GM18508 (cell line): ENCODE results near the gene DCUN1D2.

ENCODE experiments used
- ATAC-seq: cut with Tn5 transposase; IDR thresholded peaks from one replicate; pipeline ENCODE4 v1.9.1; 2021; ENCODE audit warnings: moderate number of reproducible peaks; ENCODE audit not compliant: insufficient read depth, unreplicated experiment

The DCUN1D2 gene

GRCh38 chr13:113413898-113414282, 76.6 kb downstream of the DCUN1D2 start:
- no peak for ATAC-seq

GRCh38 chr13:113413178-113413897, 77.2 kb downstream of the DCUN1D2 start:
- no peak for ATAC-seq

DNA sequence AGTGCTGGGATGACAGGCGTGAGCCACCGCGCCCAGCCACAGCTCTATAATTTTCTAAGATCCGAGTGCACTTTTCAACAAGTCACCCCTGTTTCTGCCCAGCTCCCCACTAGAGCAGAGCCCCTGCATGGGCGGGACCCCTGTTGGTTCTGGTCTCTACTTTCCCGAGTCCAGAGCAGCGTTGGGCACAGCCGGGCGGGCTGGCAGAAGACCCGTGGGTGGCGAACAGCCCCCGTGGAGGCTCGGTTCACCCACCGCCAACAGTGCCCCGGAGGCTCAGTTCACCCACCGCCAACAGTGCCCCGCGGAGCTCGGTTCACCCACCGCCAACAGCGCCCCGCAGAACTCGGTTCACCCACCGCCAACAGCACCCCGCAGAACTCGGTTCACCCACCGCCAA, 78.1 kb downstream of the DCUN1D2 start:
- ATAC-seq: no peak

- no peak for ATAC-seq
Measured at GRCh38 chr13:113411216-113412023, 79.1 kb downstream of the DCUN1D2 start.

DNA sequence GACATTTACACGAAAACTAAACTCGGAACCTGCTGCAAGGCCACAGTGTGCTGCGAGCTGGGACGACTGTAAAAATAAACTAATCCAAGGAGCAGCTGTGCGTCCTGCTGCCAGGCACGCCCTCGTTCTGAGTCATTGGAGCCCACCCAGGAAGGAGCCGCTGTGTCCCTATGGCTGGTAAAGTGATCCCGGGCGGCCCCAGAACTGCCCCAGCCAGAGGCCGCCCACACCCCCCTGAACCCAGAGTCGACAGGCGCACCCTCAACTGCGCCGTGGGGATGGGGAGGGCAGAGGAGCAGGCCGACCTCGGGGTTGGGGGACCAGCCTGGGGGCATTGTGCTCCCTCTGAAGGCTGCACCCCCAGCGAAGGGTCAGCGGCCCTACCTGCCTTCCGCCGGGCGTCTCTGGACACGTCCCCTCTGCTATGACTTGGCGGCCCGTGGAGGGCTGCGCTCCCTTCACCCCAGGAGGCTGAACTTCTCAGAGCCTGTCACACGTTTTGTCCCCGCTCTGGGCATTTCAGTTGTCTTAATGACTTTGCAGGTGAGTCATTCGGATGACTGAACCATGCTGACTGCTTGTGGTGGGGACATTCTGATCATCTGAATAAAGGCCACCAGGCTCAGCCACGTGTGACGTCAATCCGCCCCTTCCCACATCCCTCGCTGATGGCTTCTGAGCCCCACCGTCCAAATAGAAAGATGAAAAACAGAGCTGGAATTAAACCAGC, 79.9 kb downstream of the DCUN1D2 start:
- ATAC-seq: no peak

GRCh38 chr13:113408562-113408961, 81.9 kb downstream of the DCUN1D2 start:
- no peak for ATAC-seq

DNA sequence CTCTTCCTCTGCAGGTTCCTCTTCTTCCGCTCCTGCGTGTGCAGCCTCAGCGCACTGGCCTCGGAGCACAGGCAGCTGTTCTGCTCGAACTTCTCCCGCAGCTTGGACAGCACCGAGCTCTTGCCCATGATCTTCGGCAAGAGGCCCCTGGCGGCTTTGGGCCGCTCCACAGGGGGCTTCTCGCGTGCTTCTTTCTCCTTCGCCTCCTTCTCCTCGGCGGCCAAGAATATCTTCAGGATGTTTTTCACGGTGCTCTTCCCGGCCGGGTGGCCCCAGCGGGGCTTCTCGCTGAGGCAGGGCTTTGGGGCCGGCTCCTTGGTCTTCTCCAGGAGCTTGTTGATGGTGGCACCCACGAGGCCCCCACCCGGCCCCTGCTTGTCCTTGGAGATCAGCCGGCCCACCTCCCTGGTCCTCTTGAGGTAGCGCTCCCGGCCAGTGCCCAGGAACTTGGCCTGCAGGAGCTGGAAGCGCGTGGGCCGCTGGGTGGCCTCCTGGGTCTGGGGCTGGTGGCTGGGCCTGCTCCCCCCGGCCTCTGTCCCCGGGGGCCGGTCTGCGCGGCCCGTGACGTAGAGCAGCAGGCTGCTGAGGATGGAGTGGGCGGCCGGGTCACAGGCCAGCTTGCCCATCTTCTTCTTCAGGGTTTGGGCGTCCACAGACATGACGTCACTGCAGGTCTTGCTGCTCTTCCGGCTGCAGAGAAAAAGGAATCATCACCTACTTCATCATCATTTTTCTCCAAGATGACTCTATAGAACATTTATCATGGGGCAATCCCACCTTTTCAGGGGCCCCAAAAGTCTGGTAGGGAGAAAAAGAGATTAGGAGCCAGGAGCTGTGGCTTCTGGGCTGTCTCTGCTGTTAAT, 82.7 kb downstream of the DCUN1D2 start:
- no peak for ATAC-seq

DNA sequence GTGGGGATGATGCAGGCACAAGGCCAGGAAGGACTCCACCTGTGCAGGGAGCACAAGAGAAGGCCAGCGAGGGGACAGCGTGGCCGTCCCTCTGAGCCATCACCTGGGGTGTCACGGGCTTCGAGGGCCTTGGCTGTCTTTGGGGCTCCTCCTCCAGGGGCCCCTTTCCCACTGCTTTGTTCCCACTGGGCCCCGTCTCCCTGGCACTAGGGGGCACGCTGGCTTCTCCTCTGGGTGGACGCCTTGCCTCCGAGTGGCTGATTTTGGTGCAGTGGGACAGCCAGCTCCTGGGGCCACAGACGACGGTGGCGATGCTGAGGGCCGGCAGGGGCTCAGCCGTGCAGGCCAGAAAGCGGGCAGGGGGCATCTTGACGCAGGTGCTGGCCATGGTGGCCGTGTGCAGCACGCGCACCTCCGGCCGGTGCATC, 83.4 kb downstream of the DCUN1D2 start:
- no peak for ATAC-seq

GRCh38 chr13:113406321-113407102, 84.0 kb downstream of the DCUN1D2 start:
- ATAC-seq: no peak
